Measurements from ENCODE around the gene RABGEF1.
"Not testable (repeated sequence)": the region's sequence is repeated elsewhere in the genome, so short reads cannot be mapped to it uniquely, and the experiment has no call there.

RABGEF1 gene

GRCh38 chr7:66844552-66845378, 104.2 kb downstream of the RABGEF1 start:
- peak; percentile 95 for DNase-seq (ENCODE audit: insufficient read length, low spot score)
- peak; percentile 31 for FAIRE-seq

DNA sequence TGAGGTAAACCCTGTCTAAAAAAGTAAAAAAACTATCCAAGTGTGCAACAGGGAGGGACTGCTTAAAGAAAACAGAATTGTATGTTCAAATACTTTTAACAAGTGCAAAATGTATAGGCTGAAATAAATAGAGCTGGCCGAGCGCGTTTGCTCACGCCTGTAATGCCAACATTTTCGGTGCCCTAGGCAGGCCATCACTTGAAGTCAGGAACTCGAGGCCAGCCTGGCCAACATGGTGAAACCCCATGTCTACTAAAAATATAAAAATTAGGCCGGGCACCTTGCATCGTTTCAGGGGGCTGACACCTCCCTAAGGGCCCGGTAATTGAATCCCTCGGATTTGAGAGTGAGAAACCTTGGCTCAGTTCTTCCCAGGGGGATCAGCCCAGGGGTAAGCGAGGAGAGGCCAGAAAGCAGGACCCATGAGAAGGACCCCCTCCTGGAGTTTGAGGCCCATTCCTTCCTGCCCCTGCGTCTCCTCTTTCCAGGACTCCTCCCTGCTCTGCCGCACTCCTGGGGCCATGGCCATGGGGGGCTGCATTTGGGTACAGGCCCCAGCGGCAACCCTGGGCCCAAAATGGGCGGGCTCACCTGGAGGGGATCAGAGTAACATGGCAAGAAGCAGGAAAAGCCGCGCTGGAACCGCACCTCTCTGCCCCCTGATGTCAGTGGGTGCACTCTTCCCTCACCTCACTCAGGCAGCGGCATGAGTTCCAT, 105.0 kb downstream of the RABGEF1 start:
- no peak for FAIRE-seq
- DNase-seq (ENCODE audit: insufficient read length, low spot score): no peak

GRCh38 chr7:66846096-66846445, 105.5 kb downstream of the RABGEF1 start:
- not testable (repeated sequence) for FAIRE-seq; DNase-seq (ENCODE audit: insufficient read length, low spot score)

- DNase-seq (ENCODE audit: insufficient read length, low spot score); FAIRE-seq: not testable (repeated sequence)
Observed at GRCh38 chr7:66847523-66847855, 107.0 kb downstream of the RABGEF1 start.

- FAIRE-seq (no peak), DNase-seq (ENCODE audit: insufficient read length, low spot score) (no peak)
Observed at GRCh38 chr7:66847879-66848790, 107.6 kb downstream of the RABGEF1 start.

DNA sequence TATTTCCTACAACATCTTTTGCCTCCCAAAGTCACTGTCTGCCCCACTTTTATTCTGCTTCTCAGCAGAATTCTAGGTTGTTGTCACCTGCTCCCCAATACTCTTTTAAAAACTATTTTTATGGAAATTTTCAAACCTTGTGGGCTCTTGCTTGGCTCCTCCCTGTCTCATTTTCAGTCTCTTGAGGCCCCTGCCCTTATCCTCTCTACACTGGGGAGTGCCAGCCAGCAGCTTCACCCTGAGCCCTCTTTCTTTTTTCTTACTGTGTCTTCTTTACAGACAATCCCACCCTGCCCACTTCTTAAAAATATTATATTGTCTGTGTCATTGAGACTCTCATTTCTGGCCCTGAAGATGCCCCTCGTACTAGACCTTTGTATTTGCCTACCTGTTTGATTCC, 118.8 kb downstream of the RABGEF1 start:
- no peak for FAIRE-seq

DNA sequence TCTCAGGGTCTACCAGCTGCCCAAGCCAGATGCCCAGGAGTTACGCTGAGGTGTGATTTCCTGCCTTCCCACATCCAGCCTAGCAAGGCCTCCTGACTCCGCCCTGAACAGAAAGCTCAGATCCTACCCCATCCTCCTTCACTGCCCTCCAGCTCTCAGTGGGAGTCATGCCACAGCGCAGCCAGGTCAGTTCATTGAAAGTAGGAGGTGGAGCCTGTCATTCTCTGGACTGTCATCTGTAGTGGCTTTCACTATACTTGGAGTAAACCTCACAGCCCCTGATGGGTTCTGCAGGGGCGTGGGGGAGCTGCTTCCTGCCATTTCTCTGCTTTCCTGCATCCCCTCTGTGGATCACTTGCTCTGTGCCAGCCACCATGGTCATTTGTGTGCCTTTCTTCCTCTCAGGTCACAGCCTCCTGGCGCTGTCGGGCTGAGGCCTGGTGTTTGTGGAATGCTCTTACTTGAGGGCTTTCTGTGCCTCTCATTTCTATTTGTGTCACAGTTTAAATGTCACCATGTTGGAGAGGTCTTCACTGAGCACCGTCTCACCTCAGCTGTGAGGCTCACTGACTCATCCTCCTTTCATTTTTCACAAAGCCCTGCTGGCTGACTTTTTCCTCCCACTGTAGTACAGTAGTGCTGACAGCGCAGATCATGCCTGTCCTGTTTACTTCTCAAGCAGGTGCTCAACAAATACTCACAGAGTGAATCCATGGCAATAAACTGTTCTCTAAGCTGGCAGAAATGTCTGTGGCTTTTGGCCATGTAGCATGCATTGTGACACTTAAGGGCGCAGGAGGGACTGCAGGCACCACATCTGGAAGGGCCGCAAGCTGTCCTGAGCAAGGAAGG, 119.5 kb downstream of the RABGEF1 start:
- DNase-seq (ENCODE audit: insufficient read length, low spot score): no peak
- FAIRE-seq: no peak

More for the DNA sequence above, 118.8 kb downstream of the RABGEF1 start:
- DNase-seq (ENCODE audit: insufficient read length, low spot score): no peak

DNA sequence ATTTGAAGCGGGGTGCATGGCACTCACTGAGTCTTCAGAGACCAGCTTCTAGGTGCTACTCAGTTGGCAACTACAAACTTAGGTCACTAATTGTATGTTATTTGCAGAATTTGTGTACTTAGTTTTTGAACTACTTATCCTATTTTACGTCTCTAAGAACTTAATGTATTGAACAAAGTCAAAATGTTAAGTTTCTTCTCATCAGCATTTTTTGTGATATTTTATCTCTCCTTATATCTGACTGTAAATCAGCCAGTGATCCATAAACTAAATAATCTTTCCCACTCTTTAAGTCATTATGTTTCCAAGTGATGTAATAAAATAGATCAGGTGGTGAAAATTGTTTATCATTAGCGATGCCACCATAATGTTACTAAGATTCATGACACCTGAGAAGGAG, 120.2 kb downstream of the RABGEF1 start:
- DNase-seq (ENCODE audit: insufficient read length, low spot score): no peak
- no peak for FAIRE-seq
